ENCODE data around the gene MLST8.

MLST8 gene

DNA sequence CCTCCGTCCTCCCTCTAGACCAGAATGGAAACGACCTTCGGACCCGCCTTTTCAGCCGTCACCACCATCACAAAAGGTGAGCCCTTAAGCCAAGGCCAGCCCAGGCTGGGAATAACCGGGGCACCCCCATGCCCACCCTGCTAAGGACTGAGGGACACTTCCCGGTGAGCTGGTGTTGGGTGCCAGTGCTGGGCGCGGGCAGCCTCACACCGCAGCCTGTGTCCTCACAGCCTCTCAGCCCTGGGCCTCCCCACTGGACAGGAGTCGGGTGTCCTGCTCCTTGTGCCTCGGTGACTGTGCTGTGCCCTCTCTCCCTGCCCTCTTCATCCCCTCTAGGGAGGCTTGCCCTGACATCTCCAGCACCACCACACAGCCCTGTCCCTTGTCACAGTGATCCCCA lies 39.4 kb upstream of the MLST8 start:
- no peak overlapping the region for H3K4me3 ChIP-seq (ENCODE audit: low read depth, low read length)
- DNase-seq = no peak
- H3K27me3 ChIP-seq (ENCODE audit: insufficient read depth, low read depth, severe bottlenecking) = no peaks in the 10 kb centered on the region
- peaks cover 38% of the 10 kb centered on the region for H3K36me3 ChIP-seq
- peaks cover 8% of the 10 kb centered on the region for H3K9me3 ChIP-seq (ENCODE audit: severe bottlenecking)
- no peak overlapping the region for H3K27ac ChIP-seq
- TF ChIP-seq, protein P1, sequence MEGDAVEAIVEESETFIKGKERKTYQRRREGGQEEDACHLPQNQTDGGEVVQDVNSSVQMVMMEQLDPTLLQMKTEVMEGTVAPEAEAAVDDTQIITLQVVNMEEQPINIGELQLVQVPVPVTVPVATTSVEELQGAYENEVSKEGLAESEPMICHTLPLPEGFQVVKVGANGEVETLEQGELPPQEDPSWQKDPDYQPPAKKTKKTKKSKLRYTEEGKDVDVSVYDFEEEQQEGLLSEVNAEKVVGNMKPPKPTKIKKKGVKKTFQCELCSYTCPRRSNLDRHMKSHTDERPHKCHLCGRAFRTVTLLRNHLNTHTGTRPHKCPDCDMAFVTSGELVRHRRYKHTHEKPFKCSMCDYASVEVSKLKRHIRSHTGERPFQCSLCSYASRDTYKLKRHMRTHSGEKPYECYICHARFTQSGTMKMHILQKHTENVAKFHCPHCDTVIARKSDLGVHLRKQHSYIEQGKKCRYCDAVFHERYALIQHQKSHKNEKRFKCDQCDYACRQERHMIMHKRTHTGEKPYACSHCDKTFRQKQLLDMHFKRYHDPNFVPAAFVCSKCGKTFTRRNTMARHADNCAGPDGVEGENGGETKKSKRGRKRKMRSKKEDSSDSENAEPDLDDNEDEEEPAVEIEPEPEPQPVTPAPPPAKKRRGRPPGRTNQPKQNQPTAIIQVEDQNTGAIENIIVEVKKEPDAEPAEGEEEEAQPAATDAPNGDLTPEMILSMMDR (IDR thresholded peaks at IDR 0.05; ENCODE audit: low read depth, low read length) = no peak

DNA sequence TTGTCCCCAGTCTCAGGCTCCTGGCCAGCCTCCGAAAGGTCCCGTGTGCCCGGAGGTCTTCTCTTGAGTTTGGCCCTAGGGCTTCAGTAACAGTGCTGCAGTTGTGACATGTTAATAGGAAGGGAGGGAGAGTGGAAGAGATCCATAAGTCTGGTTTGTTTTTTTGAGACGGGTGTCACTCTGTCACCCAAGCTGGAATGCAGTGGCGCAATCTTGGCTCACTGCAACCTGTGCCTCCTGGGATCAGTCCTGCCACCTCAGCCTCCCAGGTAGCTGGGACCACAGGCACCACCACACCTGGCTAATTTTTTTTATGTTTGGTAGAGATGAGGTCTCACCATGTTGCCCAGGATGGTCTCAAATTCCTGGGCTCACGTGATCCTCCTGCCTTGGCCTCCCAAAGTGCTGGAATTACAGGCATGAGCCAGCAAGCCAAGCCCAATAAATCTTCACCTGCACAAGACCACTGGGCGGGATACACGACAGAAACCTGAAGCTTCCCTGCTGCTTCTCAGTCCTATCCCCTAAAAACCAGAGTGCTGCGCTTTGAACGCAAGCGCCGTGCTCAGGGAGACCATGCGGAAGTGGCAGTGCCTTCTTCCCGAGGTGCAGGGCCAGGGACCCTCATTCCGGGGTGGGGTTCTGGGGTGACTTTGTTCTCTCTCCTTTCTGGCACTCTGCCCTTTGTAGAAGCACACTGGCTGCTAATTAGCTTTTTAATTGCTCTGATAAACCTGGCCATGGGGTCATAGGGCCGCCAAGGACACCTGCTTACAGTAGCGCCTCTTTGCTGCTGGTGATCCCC lies 38.8 kb upstream of the MLST8 start:
- Histone ChIP-seq H3K27me3 (ENCODE audit: insufficient read depth, low read depth, severe bottlenecking) (no peaks in the 10 kb centered on the region), H3K4me3 (ENCODE audit: low read depth, low read length) (no peak overlapping the region), H3K27ac (no peak overlapping the region), H3K9me3 (ENCODE audit: severe bottlenecking) (peaks cover 8% of the 10 kb centered on the region), H3K36me3 (peaks cover 39% of the 10 kb centered on the region)
- TF ChIP-seq, protein P1 (IDR thresholded peaks at IDR 0.05; ENCODE audit: low read depth, low read length) = no peak
- no peak for DNase-seq

DNA sequence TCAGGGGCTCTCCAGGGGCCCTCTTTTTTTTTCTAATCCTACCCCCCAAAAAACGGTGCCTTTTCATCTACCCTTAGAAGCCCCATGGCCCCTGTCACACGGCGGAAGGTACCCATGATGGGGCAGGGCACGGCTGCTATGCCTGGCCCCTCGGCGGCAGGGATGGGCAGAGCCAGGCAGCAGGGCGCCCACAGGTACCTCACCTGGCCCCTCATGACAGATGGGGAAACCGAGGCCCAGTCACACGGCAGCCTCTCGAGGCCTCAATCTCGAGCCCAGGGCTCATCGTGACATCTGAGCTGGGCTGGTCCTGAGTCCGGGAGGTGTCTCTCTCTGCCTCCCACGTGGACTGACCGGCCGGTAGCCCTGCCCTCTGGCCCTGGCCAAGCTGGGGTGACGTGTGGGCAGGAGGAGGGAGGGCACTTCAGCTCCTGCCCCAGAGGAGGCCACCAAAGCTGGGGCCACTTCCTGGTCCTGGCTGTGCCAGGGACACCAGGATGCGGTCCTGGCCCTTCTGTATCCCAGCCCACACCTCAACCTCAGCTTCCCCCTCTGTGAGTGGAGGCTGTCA lies 38.1 kb upstream of the MLST8 start:
- Histone ChIP-seq H3K27me3 (ENCODE audit: insufficient read depth, low read depth, severe bottlenecking) (no peaks in the 10 kb centered on the region), H3K27ac (no peak overlapping the region), H3K36me3 (peaks cover 46% of the 10 kb centered on the region), H3K4me3 (ENCODE audit: low read depth, low read length) (no peak overlapping the region), H3K9me3 (ENCODE audit: severe bottlenecking) (peaks cover 8% of the 10 kb centered on the region)
- TF ChIP-seq, protein P1 (IDR thresholded peaks at IDR 0.05; ENCODE audit: low read depth, low read length) = no peak
- DNase-seq = no peak

DNA sequence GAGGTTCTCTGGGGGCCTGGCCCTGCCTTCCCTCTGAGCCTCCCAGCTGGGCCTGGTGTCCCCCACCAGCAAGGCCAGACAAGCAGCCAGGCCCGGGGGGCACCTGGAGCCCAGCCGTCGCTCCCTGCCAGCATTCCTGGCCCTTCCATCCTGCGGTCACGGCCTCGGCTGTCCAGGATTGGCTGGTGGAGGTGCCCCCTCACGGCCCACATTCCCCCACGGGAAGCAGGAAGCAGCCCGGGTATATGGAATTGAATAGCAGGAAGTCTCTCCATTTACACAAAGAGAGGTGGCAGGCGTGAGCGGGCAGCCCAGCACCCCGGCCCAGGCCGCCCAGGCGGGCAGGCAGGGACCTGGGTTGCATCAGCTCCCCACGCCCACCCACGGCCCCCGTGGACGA lies 35.2 kb upstream of the MLST8 start:
- Histone ChIP-seq H3K36me3 (peaks cover 56% of the 10 kb centered on the region), H3K9me3 (ENCODE audit: severe bottlenecking) (no peaks in the 10 kb centered on the region), H3K27me3 (ENCODE audit: insufficient read depth, low read depth, severe bottlenecking) (no peaks in the 10 kb centered on the region), H3K4me3 (ENCODE audit: low read depth, low read length) (no peak overlapping the region), H3K27ac (no peak overlapping the region)
- DNase-seq = no peak
- TF ChIP-seq, protein P1 (IDR thresholded peaks at IDR 0.05; ENCODE audit: low read depth, low read length) = no peak

DNA sequence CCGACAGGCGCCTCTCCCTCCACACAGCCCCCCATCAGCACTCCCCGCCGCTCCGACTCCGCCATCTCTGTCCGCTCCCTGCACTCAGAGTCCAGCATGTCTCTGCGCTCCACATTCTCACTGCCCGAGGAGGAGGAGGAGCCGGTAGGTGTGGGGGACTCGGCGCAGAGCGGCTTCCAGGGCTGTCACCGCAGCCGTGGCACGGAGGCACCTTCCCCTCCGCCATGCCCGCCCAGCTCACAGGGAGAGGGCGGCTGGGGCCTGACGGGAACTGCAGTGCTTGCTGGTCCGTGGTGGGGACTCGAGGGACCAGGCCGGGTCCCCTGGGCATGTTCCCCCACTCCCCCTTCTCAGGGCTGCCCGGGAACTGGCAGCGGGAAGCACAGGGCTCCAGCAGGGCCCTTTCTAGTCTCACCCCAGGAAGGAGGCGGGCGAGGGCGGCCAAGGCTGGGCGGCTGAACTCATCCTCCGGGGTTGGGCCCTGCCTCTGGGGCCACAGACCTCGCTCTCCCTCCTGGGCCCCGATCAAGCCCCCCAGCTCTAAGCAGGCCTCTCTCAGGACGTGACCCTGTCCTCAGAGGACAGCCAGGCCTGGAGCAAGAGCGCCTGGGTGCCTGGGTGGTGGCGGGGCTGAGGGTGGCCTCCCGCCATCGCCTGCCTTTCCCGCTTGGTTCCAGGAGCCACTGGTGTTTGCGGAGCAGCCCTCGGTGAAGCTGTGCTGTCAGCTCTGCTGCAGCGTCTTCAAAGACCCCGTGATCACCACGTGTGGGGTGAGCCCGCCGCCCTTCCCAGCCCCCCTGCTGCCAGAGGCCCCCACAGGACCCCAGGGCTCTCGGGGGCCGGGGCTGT lies 34.4 kb upstream of the MLST8 start:
- H3K4me3 ChIP-seq (ENCODE audit: low read depth, low read length) = no peak overlapping the region
- no peak overlapping the region for H3K27ac ChIP-seq
- TF ChIP-seq, protein P1 (IDR thresholded peaks at IDR 0.05; ENCODE audit: low read depth, low read length) = no peak
- H3K36me3 ChIP-seq = peaks cover 62% of the 10 kb centered on the region
- no peaks in the 10 kb centered on the region for H3K9me3 ChIP-seq (ENCODE audit: severe bottlenecking)
- no peak for DNase-seq
- H3K27me3 ChIP-seq (ENCODE audit: insufficient read depth, low read depth, severe bottlenecking) = no peaks in the 10 kb centered on the region

All from WERI-Rb-1 (cell line).